Measurements from ENCODE around the gene TBC1D2B. TPM values are rescaled to one million over a fixed set of nuclear protein-coding genes. Genes with fewer than 3 reads are reported as not detected.
"Not testable (repeated sequence)": the region's sequence is repeated elsewhere in the genome, so short reads cannot be mapped to it uniquely, and the experiment has no call there.

The TBC1D2B gene
- polyA plus RNA-seq, 1 donor (not counting 4 experiments of a cell fraction or from before 2014, with no cell fraction given): 27.0 TPM

GRCh38 chr15:77972706-77973105 lies 104.8 kb downstream of the TBC1D2B start:
- H3K27me3 ChIP-seq (ENCODE audit: control insufficient read depth, extremely low read depth, insufficient read depth, low read length); H4K20me1 ChIP-seq (ENCODE audit: control insufficient read depth, extremely low read depth, insufficient read depth, low read length); H3K4me1 ChIP-seq (ENCODE audit: control insufficient read depth, extremely low read depth, insufficient read depth, low read length); H3K36me3 ChIP-seq (ENCODE audit: control insufficient read depth in 2 of 2, extremely low read depth in 1 of 2, insufficient read depth in 2 of 2, low read length in 2 of 2); H3K4me3 ChIP-seq (ENCODE audit: control insufficient read depth in 2 of 3, extremely low read depth in 1 of 3, insufficient read depth in 2 of 3, low read depth in 1 of 3, low read length in 3 of 3); dilution Hi-C loops (cut with MboI; ENCODE audit: extremely low pct_ligation_motif_present, low sequenced_read_pairs); H3K9ac ChIP-seq (ENCODE audit: control insufficient read depth, extremely low read depth, insufficient read depth, low read length); H2AFZ ChIP-seq (ENCODE audit: control insufficient read depth, low read length); H3K4me2 ChIP-seq (ENCODE audit: control insufficient read depth, extremely low read depth, insufficient read depth, low read depth, low read length); DNase-seq (ENCODE audit: low read depth, low spot score); FAIRE-seq; H3K27ac ChIP-seq (ENCODE audit: control insufficient read depth, insufficient read depth, low read length); H3K79me2 ChIP-seq (ENCODE audit: control insufficient read depth, insufficient read depth, low read length); H3K9me3 ChIP-seq (ENCODE audit: control insufficient read depth, low read depth, low read length); H3K9me1 ChIP-seq (ENCODE audit: control insufficient read depth, extremely low read depth, insufficient read depth, low read length): not testable (repeated sequence)

GRCh38 chr15:77971875-77972274 lies 105.6 kb downstream of the TBC1D2B start:
- H3K4me3 ChIP-seq (ENCODE audit: control insufficient read depth in 2 of 3, extremely low read depth in 1 of 3, insufficient read depth in 2 of 3, low read depth in 1 of 3, low read length in 3 of 3); H3K27ac ChIP-seq (ENCODE audit: control insufficient read depth, insufficient read depth, low read length); H3K9me3 ChIP-seq (ENCODE audit: control insufficient read depth, low read depth, low read length); FAIRE-seq; DNase-seq (ENCODE audit: low read depth, low spot score); H4K20me1 ChIP-seq (ENCODE audit: control insufficient read depth, extremely low read depth, insufficient read depth, low read length); H3K9ac ChIP-seq (ENCODE audit: control insufficient read depth, extremely low read depth, insufficient read depth, low read length); H3K79me2 ChIP-seq (ENCODE audit: control insufficient read depth, insufficient read depth, low read length); H2AFZ ChIP-seq (ENCODE audit: control insufficient read depth, low read length); H3K36me3 ChIP-seq (ENCODE audit: control insufficient read depth in 2 of 2, extremely low read depth in 1 of 2, insufficient read depth in 2 of 2, low read length in 2 of 2); H3K9me1 ChIP-seq (ENCODE audit: control insufficient read depth, extremely low read depth, insufficient read depth, low read length); dilution Hi-C loops (cut with MboI; ENCODE audit: extremely low pct_ligation_motif_present, low sequenced_read_pairs); H3K27me3 ChIP-seq (ENCODE audit: control insufficient read depth, extremely low read depth, insufficient read depth, low read length); H3K4me2 ChIP-seq (ENCODE audit: control insufficient read depth, extremely low read depth, insufficient read depth, low read depth, low read length); H3K4me1 ChIP-seq (ENCODE audit: control insufficient read depth, extremely low read depth, insufficient read depth, low read length): not testable (repeated sequence)

- FAIRE-seq; H3K4me3 ChIP-seq (ENCODE audit: control insufficient read depth in 2 of 3, extremely low read depth in 1 of 3, insufficient read depth in 2 of 3, low read depth in 1 of 3, low read length in 3 of 3); H4K20me1 ChIP-seq (ENCODE audit: control insufficient read depth, extremely low read depth, insufficient read depth, low read length); H3K27me3 ChIP-seq (ENCODE audit: control insufficient read depth, extremely low read depth, insufficient read depth, low read length); H3K9me3 ChIP-seq (ENCODE audit: control insufficient read depth, low read depth, low read length); H3K4me1 ChIP-seq (ENCODE audit: control insufficient read depth, extremely low read depth, insufficient read depth, low read length); dilution Hi-C loops (cut with MboI; ENCODE audit: extremely low pct_ligation_motif_present, low sequenced_read_pairs); H3K36me3 ChIP-seq (ENCODE audit: control insufficient read depth in 2 of 2, extremely low read depth in 1 of 2, insufficient read depth in 2 of 2, low read length in 2 of 2); H3K27ac ChIP-seq (ENCODE audit: control insufficient read depth, insufficient read depth, low read length); H3K79me2 ChIP-seq (ENCODE audit: control insufficient read depth, insufficient read depth, low read length); H2AFZ ChIP-seq (ENCODE audit: control insufficient read depth, low read length); H3K4me2 ChIP-seq (ENCODE audit: control insufficient read depth, extremely low read depth, insufficient read depth, low read depth, low read length); H3K9ac ChIP-seq (ENCODE audit: control insufficient read depth, extremely low read depth, insufficient read depth, low read length); H3K9me1 ChIP-seq (ENCODE audit: control insufficient read depth, extremely low read depth, insufficient read depth, low read length); DNase-seq (ENCODE audit: low read depth, low spot score): not testable (repeated sequence)
Observed at GRCh38 chr15:77970813-77971360, 106.6 kb downstream of the TBC1D2B start.

Data from keratinocyte (primary cell).